HG02938 (cell line): Measurements from ENCODE around the gene KLHDC9.

Experiments
- ATAC-seq: cut with Tn5 transposase; IDR thresholded peaks from one replicate; pipeline ENCODE4 v1.9.1; 2021; ENCODE audit warnings: mild to moderate bottlenecking, moderate library complexity; ENCODE audit not compliant: unreplicated experiment

KLHDC9 gene

DNA sequence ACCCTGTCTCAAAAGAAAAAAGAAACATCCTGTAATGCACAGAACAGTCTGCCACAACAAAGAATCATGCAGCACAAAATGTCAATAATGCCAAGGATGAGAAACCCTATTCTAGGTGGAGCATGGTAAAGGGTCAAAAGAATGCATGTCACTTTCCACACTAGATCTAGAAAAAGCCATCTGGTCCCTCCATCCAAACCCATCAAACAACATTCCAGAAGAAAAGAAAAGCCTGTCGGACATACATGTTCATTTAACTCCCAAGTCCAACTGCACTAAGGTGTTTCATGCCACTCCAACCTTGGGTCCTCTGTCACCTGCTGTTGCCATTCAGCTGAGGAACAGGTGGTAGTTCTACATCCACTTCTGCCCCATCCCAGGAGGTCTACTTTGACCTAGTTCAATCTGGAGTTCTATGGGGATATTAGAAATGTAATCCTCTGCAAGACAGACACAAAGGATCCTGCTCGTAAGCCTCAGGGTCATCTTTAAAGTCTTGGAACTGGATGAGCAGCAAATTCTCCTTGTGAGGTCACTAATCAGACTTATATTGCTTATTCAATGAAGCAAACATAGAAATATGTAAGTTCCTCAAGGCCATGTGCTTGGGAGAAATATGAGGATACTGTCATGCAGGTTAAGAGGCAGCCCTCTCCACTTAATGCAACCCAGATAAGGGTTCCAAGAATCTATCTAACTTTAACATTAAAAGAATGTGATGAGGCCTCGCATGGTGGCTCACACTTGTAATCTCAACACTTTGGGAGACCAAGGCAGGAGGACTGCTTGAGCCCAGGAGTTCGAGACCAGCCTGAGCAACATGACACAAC, 30.6 kb downstream of the KLHDC9 start:
- ATAC-seq: no peak

GRCh38 chr1:161130266-161130665, 32.1 kb downstream of the KLHDC9 start:
- ATAC-seq: no peak

DNA sequence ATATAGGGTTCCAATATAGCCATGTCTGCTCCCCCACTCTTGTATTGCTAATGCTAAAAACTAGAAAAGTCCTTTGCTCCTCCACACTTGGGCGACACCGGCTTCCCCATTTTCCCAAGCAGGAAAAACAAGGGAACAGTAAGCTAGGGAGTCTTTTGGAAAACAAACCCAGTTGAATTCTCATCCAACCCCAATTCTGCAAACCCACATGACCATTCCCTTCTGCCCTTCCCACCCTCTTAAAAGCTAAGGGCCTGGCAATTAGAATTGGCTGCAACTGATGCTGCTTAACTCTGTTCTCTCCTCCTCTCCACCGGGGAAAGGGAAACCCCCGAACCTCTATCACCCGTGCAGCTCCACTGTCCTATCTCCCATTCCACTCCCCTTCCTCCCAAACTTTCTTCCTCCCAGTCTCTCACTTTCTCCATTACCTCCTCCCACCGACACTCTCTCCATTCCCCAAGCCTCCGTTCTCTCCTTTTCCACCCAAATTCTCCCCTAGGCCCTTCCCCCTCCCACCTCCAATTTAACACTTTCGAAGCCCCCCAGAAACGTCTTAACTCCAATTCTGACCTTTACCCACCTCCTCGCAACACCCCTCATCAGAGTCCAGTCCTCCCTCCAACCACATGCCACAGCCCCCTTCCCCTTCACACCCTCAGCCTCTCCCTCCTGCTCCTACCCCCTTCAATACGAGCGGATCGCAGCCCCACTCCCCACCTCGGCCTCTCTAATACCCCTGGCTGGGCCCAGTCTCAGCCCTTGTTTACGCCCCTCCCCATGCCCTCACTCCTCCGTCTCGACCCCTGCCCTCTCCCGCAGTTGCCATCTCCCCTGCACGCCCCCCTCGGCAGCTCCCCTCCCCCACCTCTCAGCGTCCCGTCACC, 33.6 kb downstream of the KLHDC9 start:
- no peak for ATAC-seq

GRCh38 chr1:161132410-161133219, 34.5 kb downstream of the KLHDC9 start, which contains the start of gene DEDD:
Gene DEDD, minus strand, starts transcription at chr1:161132667. Its CDS starts 8,205 bp downstream, at chr1:161124462.
- peak; percentile 97 for ATAC-seq

- ATAC-seq: no peak
Measured at GRCh38 chr1:161133220-161133740, 35.1 kb downstream of the KLHDC9 start.

- ATAC-seq: no peak
Measured at GRCh38 chr1:161137881-161138280, 39.7 kb downstream of the KLHDC9 start.

DNA sequence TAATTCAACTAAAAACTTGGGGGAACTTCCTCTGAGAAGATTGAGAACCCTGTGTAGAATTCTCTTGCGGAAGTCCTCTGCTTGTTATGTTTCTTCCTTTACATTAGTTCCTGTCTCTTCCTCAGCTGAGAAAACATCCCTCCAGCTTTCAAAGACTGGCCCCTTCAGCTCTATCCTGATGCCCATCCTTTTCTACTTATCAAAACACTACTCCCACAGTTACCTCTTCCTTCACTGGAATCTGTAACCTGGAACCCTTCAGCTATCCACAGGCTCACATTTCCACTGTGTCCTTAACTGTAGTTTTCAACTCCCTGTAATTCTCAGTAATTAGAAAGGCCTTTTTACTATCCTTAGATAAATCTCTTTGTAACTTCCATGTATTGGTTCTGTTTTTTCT, 40.3 kb downstream of the KLHDC9 start:
- no peak for ATAC-seq

- ATAC-seq: no peak
Measured at GRCh38 chr1:161139766-161140165, 41.6 kb downstream of the KLHDC9 start.

DNA sequence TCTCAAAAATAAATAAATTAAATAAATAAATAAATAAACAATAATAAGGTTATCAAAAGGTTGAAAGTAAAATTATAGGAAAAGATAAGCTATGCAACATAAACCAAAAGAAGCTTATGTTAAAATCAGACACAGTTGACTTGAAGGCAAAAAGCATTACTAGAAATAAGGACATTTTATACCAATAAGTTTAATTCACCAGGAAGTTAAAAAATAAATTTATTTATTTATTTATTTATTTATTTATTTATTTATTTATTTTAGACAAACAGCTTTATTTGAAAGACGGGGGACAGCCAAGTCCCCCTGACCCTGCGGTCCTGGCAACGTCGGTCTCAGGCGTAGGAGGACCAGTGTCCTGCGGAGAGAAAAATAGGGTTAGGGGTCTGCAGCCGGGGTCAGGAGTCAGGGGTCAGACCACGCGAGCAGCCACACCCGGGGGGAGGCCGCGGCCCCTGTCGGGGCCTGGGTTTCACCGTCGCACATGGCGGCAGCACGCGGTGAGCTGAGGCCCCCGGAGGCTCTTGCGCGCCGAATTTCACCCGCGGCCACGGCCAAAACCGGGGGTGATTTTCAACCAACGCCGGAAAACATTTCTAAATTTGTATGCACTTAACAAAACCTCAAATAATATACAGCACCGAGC, 42.7 kb downstream of the KLHDC9 start:
- no peak for ATAC-seq

GRCh38 chr1:161145832-161146231, 47.7 kb downstream of the KLHDC9 start:
- ATAC-seq: no peak
